SJSA1 (cell line): ENCODE results near the gene TP53I11. TPM values are rescaled to one million over a fixed set of nuclear protein-coding genes. Genes with fewer than 3 reads are reported as not detected.
A peak's percentile ranks its signal among the peaks of the same experiment; 100 is the strongest.

Experiments
- DNase-seq, 2 experiments: peaks; one replicate each; pipeline ENCODE4 v3.0.0-alpha.2; 2015 to 2020; ENCODE audit warnings: low spot score in 2 of 2, low read depth in 1 of 2
- H3K27ac ChIP-seq: fragments of 250-450 bp; sonication (Bioruptor Pico); 2 replicates; pipeline ENCODE4 v1.5.1; 2020; ENCODE audit warnings: mild to moderate bottlenecking, moderate library complexity
- H3K27me3 ChIP-seq: fragments of 250-450 bp; sonication (Bioruptor Pico); replicated peaks from 2 replicates; pipeline ENCODE4 v1.5.1; 2020; ENCODE audit warnings: mild to moderate bottlenecking, moderate library complexity
- H3K36me3 ChIP-seq: fragments of 250-450 bp; sonication (Bioruptor Pico); 2 replicates; pipeline ENCODE4 v1.5.1; 2020; ENCODE audit warnings: mild to moderate bottlenecking
- H3K4me1 ChIP-seq: fragments of 250-450 bp; sonication (Bioruptor Pico); replicated peaks from 2 replicates; pipeline ENCODE4 v1.6.1; 2021; ENCODE audit warnings: mild to moderate bottlenecking
- H3K4me3 ChIP-seq: fragments of 250-450 bp; sonication (Bioruptor Pico); 2 replicates; pipeline ENCODE4 v1.5.1; 2020; ENCODE audit warnings: mild to moderate bottlenecking
- H3K9me3 ChIP-seq: fragments of 250-450 bp; sonication (Bioruptor Pico); replicated peaks from 2 replicates; pipeline ENCODE4 v1.5.1; 2020; ENCODE audit warnings: mild to moderate bottlenecking
- total RNA-seq: library from RNA; depleted of rRNA; stranded (reverse); fragments of >200 nt; shearing (Covaris generic); gene quantifications from 2 replicates; pipeline ENCODE4 v1.2.3, GENCODE V29; 2014

Gene TP53I11
- total RNA-seq, 1 experiment from 2014 or later: 65.0 TPM

DNA sequence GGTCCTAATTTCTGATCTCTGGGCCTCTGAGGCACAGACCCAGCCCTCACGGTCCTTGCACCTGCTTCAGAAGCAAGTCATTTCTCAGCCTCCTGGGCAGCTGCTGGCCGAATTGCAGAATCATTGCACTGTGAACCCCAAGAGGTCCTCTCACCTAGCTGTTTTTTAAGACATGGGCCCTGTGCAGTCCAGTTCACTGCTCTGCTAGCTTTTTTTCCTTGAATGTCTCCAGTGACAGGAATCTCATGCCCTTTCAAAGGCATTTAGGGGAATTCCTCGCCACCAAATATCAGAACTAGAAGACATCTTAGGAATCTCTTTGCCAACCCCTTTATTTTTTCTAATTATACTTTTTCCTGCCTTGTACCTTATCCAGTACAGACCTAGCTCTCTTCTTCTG is 35.6 kb upstream of the TP53I11 start:
- DNase-seq: peak in 1 of 2 experiments; percentile 39
- no peaks in the 10 kb centered on the region for H3K9me3 ChIP-seq
- H3K4me3 ChIP-seq: no peak overlapping the region
- H3K4me1 ChIP-seq: no peaks in the 10 kb centered on the region
- no peak overlapping the region for H3K27ac ChIP-seq
- H3K27me3 ChIP-seq: peaks cover 3% of the 10 kb centered on the region; the same call in 1 of the 2 replicates
- no peaks in the 10 kb centered on the region for H3K36me3 ChIP-seq

DNA sequence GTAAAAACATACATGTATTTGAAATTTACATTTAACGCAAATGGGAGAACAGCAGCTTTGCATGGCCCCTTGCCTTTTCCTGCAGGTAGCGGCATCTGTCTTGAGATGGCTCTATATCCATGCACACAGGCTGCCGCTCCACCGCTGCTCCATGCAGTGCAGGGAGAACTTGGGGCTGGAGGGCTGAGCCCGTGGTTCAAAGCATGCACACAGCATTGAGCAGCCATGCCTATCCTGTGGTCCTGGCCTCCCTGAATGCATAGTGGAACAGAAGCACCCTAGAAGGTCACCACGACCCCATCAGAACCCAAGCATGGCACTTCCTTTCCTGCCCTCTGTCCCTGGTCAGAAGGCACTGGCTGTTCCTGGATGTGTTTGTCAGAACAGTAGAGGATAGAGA is 35.0 kb upstream of the TP53I11 start:
- Histone ChIP-seq H3K9me3 (no peaks in the 10 kb centered on the region), H3K36me3 (no peaks in the 10 kb centered on the region), H3K27me3 (peaks cover 3% of the 10 kb centered on the region; the same call in 1 of the 2 replicates), H3K27ac (no peak overlapping the region), H3K4me3 (no peak overlapping the region), H3K4me1 (no peaks in the 10 kb centered on the region)
- peak in 1 of 2 experiments; percentile 42 for DNase-seq

DNA sequence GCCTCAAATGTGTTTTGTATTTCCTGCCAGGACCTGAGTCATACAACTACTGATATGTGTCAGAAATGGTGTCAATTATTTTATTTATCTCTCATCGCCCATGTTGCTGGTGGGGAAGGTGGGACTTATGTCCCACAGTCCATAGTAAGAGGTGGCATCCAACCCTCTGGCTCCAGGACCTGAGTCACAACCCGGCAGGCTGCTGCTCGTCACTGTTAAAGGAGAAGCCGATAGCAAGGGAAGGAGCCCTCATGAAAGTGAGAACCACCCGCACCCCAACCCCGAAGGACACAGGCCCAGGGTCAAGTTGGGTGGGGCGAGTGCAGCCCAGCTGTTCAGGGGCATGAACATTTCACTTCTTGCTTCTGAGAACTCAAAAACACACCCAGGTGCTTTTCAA is 33.1 kb upstream of the TP53I11 start:
- DNase-seq: no peak
- H3K4me3 ChIP-seq: no peak overlapping the region
- H3K9me3 ChIP-seq: no peaks in the 10 kb centered on the region
- H3K27me3 ChIP-seq: peaks cover 3% of the 10 kb centered on the region; the same call in 1 of the 2 replicates
- H3K36me3 ChIP-seq: no peaks in the 10 kb centered on the region
- no peak overlapping the region for H3K27ac ChIP-seq
- H3K4me1 ChIP-seq: peaks cover 6% of the 10 kb centered on the region; the same call in 1 of the 2 replicates

DNA sequence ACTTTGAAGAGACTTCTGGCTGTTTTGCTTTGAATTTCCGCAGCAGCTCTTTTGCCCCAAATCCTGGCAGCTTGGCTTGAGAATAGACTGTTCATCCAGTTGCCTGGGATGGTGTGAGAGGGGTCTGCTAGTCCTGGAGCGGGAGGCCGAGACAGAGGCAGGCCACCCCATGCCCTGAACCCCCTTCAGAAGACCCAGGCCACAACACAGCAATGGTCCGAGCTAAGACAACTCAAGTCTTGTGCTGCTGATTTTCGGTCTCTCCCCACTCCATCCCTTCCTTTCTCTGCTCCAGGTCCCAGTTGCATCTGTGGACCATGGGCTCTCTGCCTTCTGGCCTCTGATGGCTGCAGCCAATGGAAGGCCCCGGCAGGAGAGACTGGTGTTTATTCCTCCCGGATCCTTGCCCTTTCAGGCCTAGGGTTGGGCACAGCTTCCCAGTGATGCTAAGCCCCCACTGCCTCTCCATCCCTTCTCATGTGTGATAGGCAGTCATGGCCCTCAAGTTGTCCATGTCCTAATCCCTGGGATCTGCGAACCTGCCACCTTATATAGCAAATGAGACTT is 31.9 kb upstream of the TP53I11 start:
- no peak overlapping the region for H3K27ac ChIP-seq

DNA sequence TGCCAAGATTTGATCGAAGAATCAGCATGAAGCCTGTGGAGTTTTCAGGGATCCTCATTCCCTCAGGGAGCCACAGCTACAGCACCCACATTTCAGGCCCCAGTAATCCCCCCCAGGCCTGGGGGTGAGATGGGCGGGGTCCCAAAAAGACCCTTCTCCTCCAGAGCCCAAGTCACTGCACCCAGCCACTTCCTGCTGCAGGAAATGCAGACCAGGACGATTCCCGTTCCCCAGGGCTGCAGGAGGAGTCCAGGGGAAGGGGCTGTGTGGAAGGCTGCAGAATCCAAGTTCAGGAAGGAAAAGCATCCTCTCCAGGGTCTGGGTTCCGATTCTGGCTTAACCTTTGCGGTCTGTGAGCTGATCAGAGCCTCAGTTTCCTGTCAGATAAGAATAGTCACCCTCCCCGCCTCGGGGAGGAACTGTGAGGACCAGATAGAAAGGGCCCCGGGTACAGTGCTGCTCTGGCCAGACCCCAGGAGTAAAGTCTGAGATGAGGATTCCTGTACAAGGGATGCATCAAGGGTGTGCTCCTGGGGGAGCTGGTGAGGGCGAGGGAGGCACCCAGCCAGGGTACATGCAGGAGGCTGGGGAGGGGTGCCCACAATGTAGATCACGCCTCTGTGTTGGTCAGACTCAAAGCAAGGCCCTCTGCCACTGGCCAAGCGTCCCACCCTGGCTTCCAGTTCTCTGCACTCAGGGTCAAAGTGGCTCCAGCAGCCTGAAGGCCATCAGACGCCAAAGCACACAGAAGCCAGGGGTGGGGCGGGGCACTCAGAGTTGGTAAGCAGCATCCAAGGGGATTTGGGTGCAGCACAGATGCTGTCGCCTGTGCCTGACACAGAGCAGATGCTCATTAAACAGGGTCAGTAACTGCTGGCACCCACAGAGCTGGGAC is 30.1 kb upstream of the TP53I11 start:
- H3K27ac ChIP-seq: no peak overlapping the region
- no peaks in the 10 kb centered on the region for H3K9me3 ChIP-seq
- H3K4me3 ChIP-seq: no peak overlapping the region
- no peak for DNase-seq
- H3K27me3 ChIP-seq: 0 out of 2 replicates have a peak, but pooled peaks cover 3% of the 10 kb centered on the region
- peaks cover 6% of the 10 kb centered on the region; the same call in 1 of the 2 replicates for H3K4me1 ChIP-seq
- H3K36me3 ChIP-seq: no peaks in the 10 kb centered on the region

More for the DNA sequence above, 31.9 kb upstream of the TP53I11 start:
- Histone ChIP-seq H3K9me3 (no peaks in the 10 kb centered on the region), H3K27me3 (0 out of 2 replicates have a peak, but pooled peaks cover 3% of the 10 kb centered on the region), H3K4me1 (peaks cover 6% of the 10 kb centered on the region; the same call in 1 of the 2 replicates), H3K4me3 (no peak overlapping the region), H3K36me3 (no peaks in the 10 kb centered on the region)
- DNase-seq: no peak

DNA sequence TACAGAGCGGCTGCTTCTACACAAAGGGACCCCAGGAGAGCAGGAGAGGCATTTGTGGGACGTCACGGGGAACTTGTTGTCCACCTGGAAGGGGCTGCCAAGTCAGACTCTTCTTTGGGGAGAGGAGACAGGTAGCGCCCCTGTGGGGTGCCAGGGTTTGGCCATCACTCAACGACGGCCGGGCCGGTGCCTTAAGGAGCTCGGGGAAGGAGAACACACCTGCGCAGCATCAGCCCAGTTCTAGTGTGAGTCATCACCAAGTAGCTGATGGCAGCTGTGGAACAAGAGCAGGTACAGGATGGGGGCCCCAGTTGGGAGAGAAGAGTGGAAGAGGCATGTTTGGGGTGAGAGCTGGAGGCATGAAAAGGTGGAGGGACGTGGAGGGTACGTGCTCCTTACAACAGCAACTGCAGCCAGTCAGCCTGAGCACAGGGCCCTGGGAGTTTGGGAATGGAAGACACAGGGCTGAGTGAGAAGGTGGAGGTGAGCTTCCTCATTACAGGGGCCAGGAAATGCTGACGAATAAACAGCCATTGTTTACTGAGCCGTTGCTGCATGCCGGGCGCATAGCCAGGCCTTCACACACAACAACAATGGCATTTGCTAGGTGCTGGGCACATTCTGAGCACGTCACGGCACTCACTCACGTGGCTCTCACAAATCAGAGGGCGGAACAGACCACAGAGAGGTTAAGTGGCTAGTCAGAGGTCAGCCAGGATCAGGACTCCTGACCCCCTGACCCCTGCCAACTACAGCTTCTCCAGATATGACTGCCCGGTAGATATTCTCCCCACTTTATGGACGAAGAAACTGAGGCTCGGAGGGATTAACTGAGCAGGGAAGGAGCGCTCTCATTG is 29.1 kb upstream of the TP53I11 start:
- no peak for DNase-seq
- Histone ChIP-seq H3K36me3 (no peaks in the 10 kb centered on the region), H3K4me1 (peaks cover 6% of the 10 kb centered on the region; the same call in 1 of the 2 replicates), H3K27ac (no peak overlapping the region), H3K9me3 (no peaks in the 10 kb centered on the region), H3K27me3 (no peaks in the 10 kb centered on the region), H3K4me3 (no peak overlapping the region)

DNA sequence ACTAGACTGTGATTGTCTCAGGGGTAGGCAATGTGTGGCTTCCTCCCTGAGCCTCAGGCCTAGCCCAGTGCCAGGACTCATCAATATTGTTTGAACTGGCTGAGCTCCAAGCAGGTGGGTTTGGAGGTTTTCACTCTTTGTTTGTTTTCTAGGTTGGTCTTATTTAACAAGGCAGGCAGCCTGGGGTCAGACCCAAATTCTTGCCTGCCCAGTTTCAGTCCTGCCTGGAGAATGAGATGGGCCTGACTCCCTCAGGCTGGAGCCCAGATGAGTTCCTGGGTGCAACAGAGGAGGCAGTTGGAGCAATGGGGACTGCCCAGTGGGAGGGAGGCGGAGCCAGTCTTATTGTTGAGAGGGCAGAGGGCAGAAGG is 28.3 kb upstream of the TP53I11 start:
- no peak for DNase-seq
- Histone ChIP-seq H3K36me3 (no peaks in the 10 kb centered on the region), H3K27ac (no peak overlapping the region), H3K4me1 (peaks cover 6% of the 10 kb centered on the region; the same call in 1 of the 2 replicates), H3K27me3 (no peaks in the 10 kb centered on the region), H3K9me3 (no peaks in the 10 kb centered on the region), H3K4me3 (no peak overlapping the region)

DNA sequence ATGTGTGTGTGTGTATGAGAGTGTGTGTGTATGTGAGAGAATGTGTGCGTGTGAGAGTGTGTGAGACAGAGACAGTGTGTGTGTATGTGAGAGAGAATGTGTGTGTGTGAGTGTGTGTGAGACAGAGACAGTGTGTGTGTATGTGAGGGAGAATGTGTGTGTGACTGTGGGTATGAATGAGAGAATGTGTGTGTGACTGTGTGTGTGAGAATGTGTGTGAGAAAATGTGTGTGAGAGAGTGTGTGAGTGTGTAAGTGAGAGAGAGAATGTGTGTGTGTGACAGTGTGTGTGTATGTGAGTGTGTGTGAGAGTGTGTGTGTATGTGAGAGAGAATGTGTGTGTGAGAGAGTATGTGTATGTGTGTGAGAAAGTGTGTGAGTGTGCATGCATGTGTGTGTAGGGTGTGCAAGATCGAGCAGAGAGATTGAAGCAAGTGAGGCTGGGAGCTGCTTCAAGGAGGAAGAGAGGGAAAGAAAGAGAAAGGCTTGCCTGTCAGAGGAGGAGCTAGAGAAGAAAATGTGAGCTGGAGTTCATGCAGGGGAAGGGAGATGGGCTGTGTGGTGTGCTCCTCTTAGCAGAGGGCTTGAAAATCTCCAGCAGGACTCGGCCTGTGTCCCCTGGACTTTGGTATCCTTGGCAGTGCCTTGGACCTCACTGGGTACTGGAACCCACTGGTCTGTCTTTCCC is 27.7 kb upstream of the TP53I11 start:
- Histone ChIP-seq H3K27ac (no peak overlapping the region), H3K4me3 (no peak overlapping the region), H3K9me3 (no peaks in the 10 kb centered on the region), H3K36me3 (no peaks in the 10 kb centered on the region), H3K4me1 (peaks cover 6% of the 10 kb centered on the region; the same call in 1 of the 2 replicates), H3K27me3 (no peaks in the 10 kb centered on the region)
- DNase-seq: no peak

DNA sequence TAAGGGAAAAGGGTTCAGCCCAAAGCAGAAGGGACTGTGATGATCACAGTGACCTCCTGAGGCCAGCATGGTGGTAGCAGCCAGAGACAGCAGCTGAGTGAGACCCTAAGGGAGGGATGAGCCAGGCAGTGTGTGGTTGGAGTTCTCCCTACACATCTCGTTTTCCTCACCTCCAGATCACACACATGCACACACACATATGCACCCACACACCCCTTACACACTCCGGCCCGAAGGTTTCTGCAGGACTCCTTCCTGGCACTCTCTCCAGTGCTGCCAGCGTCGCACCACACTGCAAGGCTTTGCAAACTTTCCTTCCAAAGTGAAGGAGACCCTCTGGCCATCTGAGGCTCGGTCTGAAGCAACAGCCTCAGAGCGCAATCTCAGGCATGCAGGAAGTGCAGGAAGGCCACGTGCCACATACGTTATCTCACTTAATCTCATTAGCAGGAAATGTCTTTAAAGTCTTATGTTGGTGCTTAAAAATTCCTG is 26.9 kb upstream of the TP53I11 start:
- Histone ChIP-seq H3K27ac (no peak overlapping the region), H3K36me3 (no peaks in the 10 kb centered on the region)

DNA sequence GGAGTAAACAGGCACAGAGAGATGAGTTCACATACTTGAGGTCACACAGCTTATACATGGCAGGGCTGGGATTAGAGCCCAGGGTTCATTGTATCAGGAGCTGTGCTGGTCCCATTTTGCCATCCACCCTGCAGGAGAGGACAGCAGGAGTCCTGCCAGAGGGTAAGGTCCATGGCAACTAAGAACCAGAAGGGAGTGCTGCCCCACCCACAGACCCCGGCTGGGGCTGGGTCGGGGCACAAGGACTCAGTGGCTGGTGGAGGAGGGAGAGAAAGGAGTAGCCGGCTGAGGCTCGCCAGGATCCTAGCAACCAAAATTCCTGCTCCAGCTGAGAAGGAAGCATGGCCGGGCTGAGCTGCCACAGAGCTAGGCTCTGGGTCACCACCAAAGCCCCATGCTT is 25.9 kb upstream of the TP53I11 start:
- no peak for DNase-seq
- Histone ChIP-seq H3K9me3 (no peaks in the 10 kb centered on the region), H3K4me3 (no peak overlapping the region), H3K27ac (no peak overlapping the region), H3K27me3 (no peaks in the 10 kb centered on the region), H3K36me3 (no peaks in the 10 kb centered on the region), H3K4me1 (peaks cover 6% of the 10 kb centered on the region; the same call in 1 of the 2 replicates)

More for the DNA sequence above, 26.9 kb upstream of the TP53I11 start:
- Histone ChIP-seq H3K27me3 (no peaks in the 10 kb centered on the region), H3K4me3 (no peak overlapping the region), H3K9me3 (no peaks in the 10 kb centered on the region), H3K4me1 (peaks cover 6% of the 10 kb centered on the region; the same call in 1 of the 2 replicates)
- no peak for DNase-seq

DNA sequence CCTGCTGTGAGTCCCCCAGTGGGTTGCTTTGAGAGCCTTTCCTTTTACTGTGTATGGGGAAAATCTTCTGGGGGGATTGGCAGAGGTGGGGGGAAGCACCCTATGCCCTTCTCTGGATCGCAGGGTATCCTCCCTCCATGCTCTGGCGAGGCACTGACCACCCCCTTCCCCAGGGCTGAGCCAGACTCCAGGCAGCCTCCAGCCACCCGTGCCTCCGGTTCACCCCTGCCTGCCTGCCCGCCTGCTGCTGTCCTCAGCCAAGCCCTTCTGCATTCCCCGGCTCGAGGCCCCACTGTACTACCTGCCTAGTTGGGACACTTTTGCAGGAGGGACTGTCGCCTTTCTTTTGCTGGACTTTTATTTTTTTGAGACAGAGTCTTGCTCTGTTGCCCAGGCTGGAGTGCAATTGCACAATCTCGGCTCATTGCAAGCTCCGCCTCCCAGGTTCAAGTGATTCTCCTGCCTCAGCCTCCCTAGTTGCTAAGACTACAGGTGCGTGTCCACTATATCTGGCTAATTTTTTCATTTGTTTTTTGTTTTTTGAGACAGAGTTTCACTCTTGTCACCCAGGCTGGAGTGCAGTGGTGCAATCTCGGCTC is 23.8 kb upstream of the TP53I11 start:
- Histone ChIP-seq H3K4me3 (no peak overlapping the region), H3K27ac (no peak overlapping the region), H3K36me3 (no peaks in the 10 kb centered on the region), H3K4me1 (no peaks in the 10 kb centered on the region), H3K9me3 (no peaks in the 10 kb centered on the region), H3K27me3 (0 out of 2 replicates have a peak, but pooled peaks cover 3% of the 10 kb centered on the region)
- no peak for DNase-seq

DNA sequence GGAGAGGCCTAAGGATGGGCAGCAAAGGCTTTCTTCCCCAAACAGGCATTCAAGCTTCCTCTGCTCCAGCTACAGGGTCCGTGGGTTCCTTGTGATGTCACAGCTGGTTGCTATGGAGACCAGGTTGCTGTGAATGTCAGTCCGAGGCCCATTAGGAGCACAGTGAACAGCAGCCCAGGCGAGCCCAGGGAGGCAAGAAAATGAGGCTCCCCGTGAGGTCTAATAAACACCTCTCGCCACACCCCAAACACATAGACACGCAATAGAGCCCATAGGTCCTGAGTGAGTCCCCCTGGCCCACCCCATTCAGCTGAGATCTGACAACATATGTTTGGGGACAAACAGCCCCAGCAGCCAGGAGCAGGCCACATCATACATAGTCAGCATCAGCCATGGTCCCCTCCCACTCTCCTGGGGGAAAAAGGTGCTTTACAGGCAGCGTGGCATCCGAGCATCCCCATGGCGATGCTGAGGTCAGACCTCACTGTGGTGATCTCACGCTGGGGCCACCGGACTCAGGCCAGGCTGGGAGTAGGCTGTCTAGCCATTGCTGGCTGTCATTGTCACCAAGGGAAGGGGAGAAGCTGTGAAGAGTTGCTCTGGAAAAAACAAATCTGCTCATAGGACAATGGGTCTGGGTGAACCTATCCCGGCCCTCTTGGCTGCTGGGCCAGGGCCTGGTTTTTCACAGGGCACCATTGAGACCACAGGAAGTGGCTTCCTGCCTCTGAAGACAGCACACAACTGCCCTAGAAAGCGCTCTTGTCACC is 23.1 kb upstream of the TP53I11 start:
- H3K36me3 ChIP-seq: no peaks in the 10 kb centered on the region

More for the DNA sequence above, 23.1 kb upstream of the TP53I11 start:
- no peaks in the 10 kb centered on the region for H3K9me3 ChIP-seq
- no peak overlapping the region for H3K4me3 ChIP-seq
- H3K27ac ChIP-seq: no peak overlapping the region
- DNase-seq: no peak
- H3K4me1 ChIP-seq: no peaks in the 10 kb centered on the region
- H3K27me3 ChIP-seq: 0 out of 2 replicates have a peak, but pooled peaks cover 3% of the 10 kb centered on the region
